Measurements from ENCODE around the gene FAM184A.

FAM184A gene

DNA sequence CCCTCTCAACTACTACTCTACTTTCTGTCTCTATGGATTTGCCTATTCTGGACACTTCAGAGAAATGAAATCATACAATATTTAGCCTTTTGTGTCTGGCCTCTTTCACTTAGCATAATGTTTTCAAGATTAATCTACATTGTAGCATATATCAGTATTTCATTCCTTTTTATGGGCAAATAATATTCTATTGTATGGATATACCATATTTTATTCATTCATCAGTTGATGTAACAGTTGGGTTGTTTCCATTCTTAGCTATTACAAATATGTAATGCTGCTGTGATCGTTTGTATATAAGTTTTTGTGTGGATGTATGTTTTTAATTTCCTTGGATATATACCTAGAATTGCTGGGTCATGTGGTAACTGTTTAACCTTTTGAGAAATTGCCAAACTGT lies 23.4 kb downstream of the FAM184A start:
- TF ChIP-seq, protein P1, sequence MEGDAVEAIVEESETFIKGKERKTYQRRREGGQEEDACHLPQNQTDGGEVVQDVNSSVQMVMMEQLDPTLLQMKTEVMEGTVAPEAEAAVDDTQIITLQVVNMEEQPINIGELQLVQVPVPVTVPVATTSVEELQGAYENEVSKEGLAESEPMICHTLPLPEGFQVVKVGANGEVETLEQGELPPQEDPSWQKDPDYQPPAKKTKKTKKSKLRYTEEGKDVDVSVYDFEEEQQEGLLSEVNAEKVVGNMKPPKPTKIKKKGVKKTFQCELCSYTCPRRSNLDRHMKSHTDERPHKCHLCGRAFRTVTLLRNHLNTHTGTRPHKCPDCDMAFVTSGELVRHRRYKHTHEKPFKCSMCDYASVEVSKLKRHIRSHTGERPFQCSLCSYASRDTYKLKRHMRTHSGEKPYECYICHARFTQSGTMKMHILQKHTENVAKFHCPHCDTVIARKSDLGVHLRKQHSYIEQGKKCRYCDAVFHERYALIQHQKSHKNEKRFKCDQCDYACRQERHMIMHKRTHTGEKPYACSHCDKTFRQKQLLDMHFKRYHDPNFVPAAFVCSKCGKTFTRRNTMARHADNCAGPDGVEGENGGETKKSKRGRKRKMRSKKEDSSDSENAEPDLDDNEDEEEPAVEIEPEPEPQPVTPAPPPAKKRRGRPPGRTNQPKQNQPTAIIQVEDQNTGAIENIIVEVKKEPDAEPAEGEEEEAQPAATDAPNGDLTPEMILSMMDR (IDR thresholded peaks at IDR 0.05; ENCODE audit: borderline replicate concordance, insufficient read depth, low read depth, low read length), result no peak
- H3K4me3 ChIP-seq (ENCODE audit: low read depth, low read length), result no peak overlapping the region

DNA sequence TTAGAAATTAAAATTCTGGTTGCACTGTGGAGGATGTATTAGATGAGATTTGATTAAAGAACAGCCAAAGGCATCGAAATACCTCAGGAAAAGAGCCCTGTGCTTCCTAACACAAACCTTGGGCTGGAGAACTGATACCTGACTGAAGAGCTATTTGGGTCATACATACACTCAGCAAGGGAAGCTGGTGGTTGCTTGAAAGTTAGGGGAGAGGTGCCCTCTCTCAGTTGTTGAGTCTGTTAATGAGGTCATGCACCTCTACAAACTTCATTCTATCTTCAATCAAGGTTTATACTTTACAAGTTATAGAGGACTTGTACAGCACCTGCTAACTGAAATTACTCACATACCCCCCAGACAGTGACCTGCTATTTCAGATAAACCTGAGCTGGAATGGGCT lies 25.5 kb downstream of the FAM184A start:
- H3K4me3 ChIP-seq (ENCODE audit: low read depth, low read length), result no peak overlapping the region
- TF ChIP-seq, protein P1 (IDR thresholded peaks at IDR 0.05; ENCODE audit: borderline replicate concordance, insufficient read depth, low read depth, low read length), result no peak

DNA sequence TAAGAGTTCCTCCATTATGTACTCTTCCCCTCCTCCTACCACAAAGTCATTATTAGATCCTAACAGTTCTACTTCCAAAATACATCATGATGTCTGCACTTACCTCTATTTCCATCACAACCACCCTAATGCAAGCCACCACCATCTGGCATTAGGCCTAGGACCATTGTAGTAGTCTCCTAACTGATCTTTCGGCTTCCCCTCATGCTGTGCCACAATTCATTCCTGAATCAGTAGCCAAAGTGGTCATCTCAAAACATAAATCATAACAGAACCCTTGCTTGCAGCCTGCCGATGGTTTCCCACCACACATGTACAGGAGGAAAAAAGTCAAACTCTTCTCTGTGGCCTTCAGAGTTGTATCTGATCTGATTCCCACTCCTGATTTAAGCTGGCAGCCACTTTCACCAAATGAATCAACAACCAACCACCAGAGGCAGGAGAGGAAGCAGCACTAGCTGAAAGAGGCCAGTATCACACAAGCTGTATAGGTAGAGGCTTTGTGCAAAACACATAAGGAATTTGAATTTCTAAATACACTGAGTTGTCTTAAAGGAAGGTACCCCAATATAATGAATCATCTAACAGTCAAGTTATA lies 26.1 kb downstream of the FAM184A start:
- TF ChIP-seq, protein P1 (IDR thresholded peaks at IDR 0.05; ENCODE audit: borderline replicate concordance, insufficient read depth, low read depth, low read length), result no peak
- H3K4me3 ChIP-seq (ENCODE audit: low read depth, low read length), result no peak overlapping the region

GRCh38 chr6:119044255-119044654 lies 34.2 kb downstream of the FAM184A start:
- H3K4me3 ChIP-seq (ENCODE audit: low read depth, low read length), result no peak overlapping the region
- TF ChIP-seq, protein P1 (IDR thresholded peaks at IDR 0.05; ENCODE audit: borderline replicate concordance, insufficient read depth, low read depth, low read length), result no peak

GRCh38 chr6:119043783-119044182 lies 34.7 kb downstream of the FAM184A start:
- H3K4me3 ChIP-seq (ENCODE audit: low read depth, low read length), result no peak overlapping the region
- TF ChIP-seq, protein P1 (IDR thresholded peaks at IDR 0.05; ENCODE audit: borderline replicate concordance, insufficient read depth, low read depth, low read length), result no peak

DNA sequence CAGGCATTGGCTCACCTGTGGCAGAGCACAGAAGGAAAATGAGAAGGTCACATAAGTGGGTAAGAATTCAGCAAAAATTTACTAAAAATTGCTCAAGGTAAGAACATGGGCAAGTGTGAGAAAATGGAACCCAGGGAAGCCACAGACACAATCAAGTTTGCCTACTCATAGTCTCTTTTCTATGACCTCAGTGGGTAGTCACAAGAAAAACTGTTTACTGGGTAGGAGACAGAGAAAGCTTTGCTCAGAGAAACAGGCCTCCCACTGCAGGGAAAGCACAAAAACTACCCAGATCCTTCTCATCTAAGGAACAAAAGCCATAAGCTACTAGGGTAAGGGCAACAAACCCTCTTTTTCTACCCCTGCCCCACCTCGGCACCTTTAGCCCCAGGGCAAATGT lies 35.2 kb downstream of the FAM184A start:
- no peak overlapping the region for H3K4me3 ChIP-seq (ENCODE audit: low read depth, low read length)
- TF ChIP-seq, protein P1 (IDR thresholded peaks at IDR 0.05; ENCODE audit: borderline replicate concordance, insufficient read depth, low read depth, low read length), result no peak

DNA sequence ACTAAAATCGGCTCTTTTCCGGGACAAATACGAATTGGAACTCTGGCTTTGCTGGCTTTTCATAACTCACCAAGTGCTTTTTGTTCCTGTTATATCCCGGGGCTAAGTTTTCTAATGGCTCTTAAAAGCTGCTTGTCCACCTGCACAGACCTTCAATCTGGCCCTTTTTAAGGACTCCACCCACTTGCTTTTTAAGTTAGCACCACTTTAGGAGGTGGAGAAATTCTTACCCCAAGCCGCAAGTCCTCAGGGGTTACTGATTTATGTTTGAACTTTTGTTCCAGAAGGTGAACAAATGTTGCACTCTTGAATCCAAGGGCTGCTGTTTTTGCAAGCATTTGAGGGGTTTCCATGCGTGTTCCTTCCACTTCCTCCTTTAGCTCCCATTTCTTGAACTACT lies 37.8 kb downstream of the FAM184A start:
- TF ChIP-seq, protein P1 (IDR thresholded peaks at IDR 0.05; ENCODE audit: borderline replicate concordance, insufficient read depth, low read depth, low read length), result no peak
- no peak overlapping the region for H3K4me3 ChIP-seq (ENCODE audit: low read depth, low read length)

All from GM12875 (cell line).